GM21528 (cell line): ENCODE data around the gene SETD6.

Source experiments
- ATAC-seq: cut with Tn5 transposase; IDR thresholded peaks from one replicate; pipeline ENCODE4 v1.9.1; 2021; ENCODE audit warnings: mild to moderate bottlenecking, moderate library complexity; ENCODE audit not compliant: unreplicated experiment, low FRiP score

SETD6 gene

DNA sequence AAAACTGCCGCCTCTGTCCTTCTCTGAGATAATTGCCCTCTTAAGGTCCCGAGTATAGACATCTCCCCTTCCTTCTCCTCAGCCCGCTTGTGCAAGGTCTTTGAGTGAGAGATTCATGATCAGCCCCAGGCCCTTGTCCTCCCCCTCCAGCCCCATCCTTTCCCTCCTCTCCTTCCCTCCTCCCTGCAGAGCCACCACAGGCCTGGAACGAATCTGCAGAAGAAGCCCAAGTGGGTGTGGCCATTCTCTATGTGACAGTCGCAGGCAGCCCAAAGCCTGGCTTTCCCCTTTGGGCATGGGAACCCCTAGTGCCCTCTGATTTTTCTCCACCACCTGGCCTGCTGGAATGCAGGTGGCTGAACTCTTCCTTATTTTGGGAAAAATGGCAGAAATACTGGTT is 22.6 kb upstream of the SETD6 start:
- ATAC-seq, result no peak

GRCh38 chr16:58493756-58494431 is 21.4 kb upstream of the SETD6 start:
- no peak for ATAC-seq

- no peak for ATAC-seq
These were observed 20.3 kb upstream of the SETD6 start for GRCh38 chr16:58494981-58495520.

GRCh38 chr16:58495521-58496331 is 19.6 kb upstream of the SETD6 start:
- ATAC-seq, result no peak

- ATAC-seq, result no peak
These were observed 17.8 kb upstream of the SETD6 start for GRCh38 chr16:58497468-58497867.

- no peak for ATAC-seq
These were observed 17.4 kb upstream of the SETD6 start for GRCh38 chr16:58497935-58498334.

- ATAC-seq, result no peak
These were observed 16.8 kb upstream of the SETD6 start for GRCh38 chr16:58498341-58499091.

GRCh38 chr16:58499092-58499511 is 16.2 kb upstream of the SETD6 start:
- ATAC-seq, result no peak

DNA sequence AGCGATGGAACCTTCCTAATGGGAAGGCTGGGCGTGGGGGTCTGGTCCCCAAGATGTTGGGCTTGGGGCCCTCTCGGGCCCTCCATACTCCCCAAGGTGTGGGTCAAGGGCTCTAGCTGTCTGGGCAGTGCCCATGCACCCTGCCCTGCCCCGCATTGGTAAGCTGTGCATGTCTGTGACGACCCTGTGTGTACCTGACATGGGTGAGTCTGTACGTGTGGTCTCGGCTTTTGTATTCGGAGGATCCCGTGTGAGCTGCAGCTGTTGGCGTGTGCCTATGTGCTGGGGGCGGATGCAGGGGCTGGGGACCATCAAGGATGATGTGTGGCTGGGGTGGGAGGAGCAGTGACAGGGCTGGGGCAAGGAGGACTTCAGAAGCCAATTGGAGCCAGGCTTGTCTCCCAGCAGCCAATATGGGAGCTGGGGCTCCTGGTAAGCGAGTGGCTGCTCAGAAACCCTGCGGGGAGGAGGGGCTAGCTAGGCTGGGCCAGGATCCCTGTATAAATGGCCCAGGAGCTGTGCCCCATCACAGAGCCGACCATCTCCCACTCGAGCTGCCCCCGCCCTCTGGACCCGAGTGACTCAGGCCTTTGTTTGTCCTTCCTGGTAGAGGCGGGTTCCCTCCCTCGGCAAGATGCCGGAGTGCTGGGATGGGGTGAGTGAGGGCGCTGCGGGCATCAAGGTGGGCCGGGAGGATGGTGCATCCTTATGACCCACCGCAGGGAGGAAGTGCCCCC is 15.5 kb upstream of the SETD6 start, which contains the start of gene NDRG4:
Gene NDRG4 (plus strand): TSS at position 529 of the 737 bp plus-strand sequence. CDS start 106 bp downstream, at position 635.
- no peak for ATAC-seq

DNA sequence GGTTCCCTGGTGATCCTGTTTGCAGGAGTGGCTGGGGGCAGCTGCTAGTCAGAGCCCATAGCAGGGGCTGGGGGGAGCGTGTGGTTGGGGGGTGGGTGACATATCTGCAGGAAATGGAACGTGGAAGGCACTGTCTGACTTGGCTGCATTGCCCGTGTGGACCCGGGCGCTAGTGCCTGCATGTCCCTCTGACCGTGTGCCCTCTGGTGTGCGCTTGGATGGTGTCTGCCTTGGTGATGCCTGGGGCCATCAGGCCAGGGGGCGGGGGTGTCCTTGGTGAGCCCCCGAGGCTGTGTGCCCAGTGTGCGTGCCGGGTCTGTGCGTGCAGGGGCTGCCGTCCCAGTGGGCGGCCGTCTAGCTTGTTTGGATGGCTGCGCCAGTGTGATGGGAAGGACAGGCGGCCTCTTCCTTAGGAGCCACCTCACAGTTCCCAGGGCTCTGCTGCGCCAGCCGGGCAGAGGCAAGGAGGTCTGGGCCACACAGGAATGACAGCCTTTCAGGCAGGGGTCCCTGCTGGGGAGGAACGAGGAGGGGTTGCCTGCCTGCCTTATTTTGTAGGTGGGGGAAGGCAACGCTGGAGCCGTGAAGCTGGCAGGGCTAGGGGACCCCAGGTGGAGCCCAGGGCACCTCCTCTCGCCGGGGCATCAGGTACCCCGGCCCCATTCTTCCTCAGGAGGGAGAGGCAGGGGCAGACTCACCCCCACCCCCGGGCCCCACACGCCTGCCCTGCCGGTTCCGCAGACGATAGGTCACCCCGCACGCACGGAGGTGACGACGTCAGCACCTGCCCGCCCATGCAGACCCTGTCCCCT is 14.7 kb upstream of the SETD6 start:
- no peak for ATAC-seq

GRCh38 chr16:58501242-58502131 is 13.8 kb upstream of the SETD6 start:
- no peak for ATAC-seq

DNA sequence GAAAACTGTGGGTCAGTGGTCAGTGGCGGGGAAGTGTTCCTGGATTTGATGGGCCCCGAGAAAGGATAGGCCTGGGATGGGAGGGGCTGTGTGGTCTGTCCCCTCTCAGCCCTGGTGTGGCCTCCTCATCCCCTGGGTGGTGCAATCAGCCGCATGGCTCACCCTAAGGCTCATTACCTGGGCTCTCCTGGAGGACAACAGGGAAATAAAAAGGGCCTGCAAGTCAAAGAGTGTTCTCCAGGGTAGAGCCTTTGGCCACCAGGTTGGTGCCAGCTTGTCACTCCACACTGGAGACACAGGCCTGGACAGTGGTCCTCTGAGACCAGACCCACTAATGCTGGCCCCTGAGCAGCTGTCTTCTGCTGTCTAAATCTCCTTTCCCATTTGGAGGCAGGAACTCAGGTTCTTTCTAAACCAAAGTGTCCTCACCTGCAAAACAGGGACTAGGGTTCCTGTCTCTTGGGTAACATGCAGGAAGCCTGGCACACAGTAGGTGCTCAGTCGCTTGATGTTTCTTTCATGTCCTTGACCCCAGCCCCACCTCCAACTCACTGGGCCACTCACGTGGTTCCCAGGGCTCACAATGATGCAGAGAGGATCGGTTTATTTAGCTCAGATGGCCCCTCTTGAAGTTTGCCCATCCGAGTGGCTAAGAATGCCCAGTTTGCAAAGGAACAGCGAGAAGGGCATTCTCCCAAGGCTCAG is 12.9 kb upstream of the SETD6 start:
- ATAC-seq, result no peak

DNA sequence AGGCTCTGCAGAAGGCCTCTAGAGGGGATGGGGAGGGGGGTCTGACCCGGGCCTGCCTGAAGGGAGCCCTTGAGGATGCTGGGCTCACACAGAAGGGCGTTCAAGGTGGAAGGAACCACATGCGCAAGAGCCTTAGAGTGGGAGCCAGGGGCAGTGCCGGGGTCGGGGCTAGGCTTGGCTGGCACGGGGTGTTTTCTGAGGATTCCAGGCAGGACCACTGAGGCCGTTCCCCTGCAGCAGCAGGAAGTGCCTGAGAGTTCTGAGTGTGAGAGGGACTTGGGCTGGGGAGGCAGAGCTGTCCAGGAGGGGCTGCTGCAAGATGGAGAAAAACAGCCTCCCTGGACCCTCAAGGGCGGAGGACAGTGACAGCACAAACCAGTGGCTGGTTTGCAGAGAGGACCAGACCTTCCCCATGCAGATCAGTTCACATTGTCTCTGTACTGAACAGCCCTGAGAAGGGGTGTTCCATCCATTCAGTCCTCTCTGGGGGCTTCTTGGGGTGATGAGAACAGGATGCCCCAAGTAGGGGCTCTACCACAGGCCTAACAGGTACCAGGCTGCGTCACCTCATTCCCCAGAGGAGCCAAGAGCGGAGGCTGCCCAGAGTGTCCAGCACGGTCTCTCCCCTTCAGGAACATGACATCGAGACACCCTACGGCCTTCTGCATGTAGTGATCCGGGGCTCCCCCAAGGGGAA is 12.0 kb upstream of the SETD6 start:
- ATAC-seq, result no peak

DNA sequence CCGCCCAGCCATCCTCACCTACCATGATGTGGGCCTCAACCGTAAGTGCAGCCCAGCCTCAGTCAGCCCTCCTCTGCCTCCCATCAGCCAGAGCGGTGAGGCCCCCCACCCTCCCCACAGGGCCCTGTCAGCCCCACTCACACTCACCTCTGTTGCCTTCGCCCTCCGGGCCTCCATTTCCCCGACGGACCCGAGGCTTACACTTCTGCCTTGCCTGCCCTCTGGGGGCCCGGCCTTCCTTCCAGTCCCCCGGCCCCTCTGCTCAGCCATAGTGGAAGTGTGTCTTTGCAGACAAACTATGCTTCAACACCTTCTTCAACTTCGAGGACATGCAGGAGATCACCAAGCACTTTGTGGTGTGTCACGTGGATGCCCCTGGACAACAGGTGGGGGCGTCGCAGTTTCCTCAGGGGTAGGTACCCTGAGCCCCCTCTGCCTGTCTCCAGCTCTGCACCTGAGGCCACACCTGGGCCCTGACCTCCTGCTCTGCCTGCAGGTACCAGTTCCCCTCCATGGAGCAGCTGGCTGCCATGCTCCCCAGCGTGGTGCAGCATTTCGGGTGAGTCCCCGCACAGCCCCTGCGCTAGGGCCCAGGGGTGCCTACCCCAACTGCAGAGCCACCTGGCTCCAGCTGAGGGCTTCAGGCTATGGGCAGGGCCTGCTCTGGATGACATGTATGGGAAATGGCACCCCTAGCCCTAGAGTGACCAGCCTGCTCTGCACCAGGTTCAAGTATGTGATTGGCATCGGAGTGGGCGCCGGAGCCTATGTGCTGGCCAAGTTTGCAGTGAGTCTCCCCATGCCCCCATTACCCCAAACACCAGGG is 11.2 kb upstream of the SETD6 start:
- ATAC-seq, result no peak

DNA sequence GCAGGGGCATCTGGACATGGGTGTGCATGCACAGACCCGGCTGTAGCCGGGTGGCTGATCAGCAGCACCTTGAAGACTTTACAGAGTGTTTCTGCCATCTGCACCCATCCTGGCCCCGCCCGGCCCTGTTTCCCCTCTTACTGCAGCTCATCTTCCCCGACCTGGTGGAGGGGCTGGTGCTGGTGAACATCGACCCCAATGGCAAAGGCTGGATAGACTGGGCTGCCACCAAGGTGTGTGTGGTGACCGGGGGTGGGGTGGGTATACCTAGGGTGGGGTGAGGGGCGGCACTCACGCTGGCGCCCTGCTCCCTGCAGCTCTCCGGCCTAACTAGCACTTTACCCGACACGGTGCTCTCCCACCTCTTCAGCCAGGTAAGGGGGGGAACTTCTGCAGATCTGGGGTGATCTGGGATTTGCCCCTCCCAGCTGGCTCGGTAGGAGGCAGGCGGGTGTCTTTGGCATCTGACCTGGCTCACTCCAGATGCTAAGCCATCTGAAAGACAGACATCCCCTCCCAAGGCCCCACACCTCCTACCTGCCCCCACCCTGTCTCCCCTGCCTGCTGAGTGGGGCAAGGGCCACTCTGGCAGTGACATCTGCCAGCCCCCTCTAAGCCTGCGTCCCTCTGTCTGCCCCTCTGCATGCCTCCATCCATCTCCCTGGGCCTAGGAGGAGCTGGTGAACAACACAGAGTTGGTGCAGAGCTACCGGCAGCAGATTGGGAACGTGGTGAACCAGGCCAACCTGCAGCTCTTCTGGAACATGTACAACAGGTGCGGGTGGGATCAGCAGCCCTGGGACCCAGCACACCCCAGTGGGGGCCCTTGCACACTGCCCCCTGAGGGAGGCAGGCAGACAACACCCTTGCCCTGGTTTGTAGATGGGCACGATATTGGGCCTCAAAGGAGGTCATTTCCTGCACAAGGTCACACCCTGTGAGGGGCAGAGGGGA is 8.8 kb upstream of the SETD6 start:
- no peak for ATAC-seq
